KOPT-K1 (cell line): ENCODE results near the gene PRR7.
A peak's percentile ranks its signal among the peaks of the same experiment; 100 is the strongest.

Experiments used
- H3K27ac ChIP-seq: fragments of 200-600 bp; sonication (generic); 2 replicates; pipeline ENCODE4 v1.5.1; 2016; ENCODE audit warnings: antibody characterized with exemption, mild to moderate bottlenecking, low read depth, low read length; ENCODE audit not compliant: poor library complexity, severe bottlenecking
- H3K36me3 ChIP-seq: fragments of 200-600 bp; sonication (generic); 2 replicates; pipeline ENCODE4 v1.5.1; 2017; ENCODE audit warnings: antibody characterized with exemption, mild to moderate bottlenecking, low read length, moderate library complexity; ENCODE audit not compliant: insufficient read depth
- H3K9me3 ChIP-seq: fragments of 200-600 bp; sonication (generic); 2 replicates; pipeline ENCODE4 v1.5.1; 2017; ENCODE audit warnings: antibody characterized with exemption, low read length, mild to moderate bottlenecking; ENCODE audit not compliant: insufficient read depth, poor library complexity, severe bottlenecking

The PRR7 gene

GRCh38 chr5:177430140-177430951 is 16.3 kb upstream of the PRR7 start:
- Histone ChIP-seq H3K27ac (peak overlapping the region; percentile 89), H3K9me3 (no peaks in the 10 kb centered on the region), H3K36me3 (peaks cover 51% of the 10 kb centered on the region)

GRCh38 chr5:177430972-177431316 is 15.7 kb upstream of the PRR7 start:
- H3K36me3 ChIP-seq: peaks cover 57% of the 10 kb centered on the region
- H3K27ac ChIP-seq: peak overlapping the region; percentile 89
- no peaks in the 10 kb centered on the region for H3K9me3 ChIP-seq

- Histone ChIP-seq H3K36me3 (peaks cover 63% of the 10 kb centered on the region), H3K9me3 (no peaks in the 10 kb centered on the region), H3K27ac (peak overlapping the region; percentile 89)
Measured at GRCh38 chr5:177431317-177432142, 15.1 kb upstream of the PRR7 start.

- Histone ChIP-seq H3K27ac (peak overlapping the region; percentile 89), H3K9me3 (no peaks in the 10 kb centered on the region), H3K36me3 (peaks cover 71% of the 10 kb centered on the region)
Measured at GRCh38 chr5:177432143-177432838, 14.3 kb upstream of the PRR7 start.

GRCh38 chr5:177432839-177433657 is 13.6 kb upstream of the PRR7 start:
- Histone ChIP-seq H3K36me3 (peaks cover 75% of the 10 kb centered on the region), H3K27ac (peak overlapping the region; percentile 89), H3K9me3 (no peaks in the 10 kb centered on the region)

DNA sequence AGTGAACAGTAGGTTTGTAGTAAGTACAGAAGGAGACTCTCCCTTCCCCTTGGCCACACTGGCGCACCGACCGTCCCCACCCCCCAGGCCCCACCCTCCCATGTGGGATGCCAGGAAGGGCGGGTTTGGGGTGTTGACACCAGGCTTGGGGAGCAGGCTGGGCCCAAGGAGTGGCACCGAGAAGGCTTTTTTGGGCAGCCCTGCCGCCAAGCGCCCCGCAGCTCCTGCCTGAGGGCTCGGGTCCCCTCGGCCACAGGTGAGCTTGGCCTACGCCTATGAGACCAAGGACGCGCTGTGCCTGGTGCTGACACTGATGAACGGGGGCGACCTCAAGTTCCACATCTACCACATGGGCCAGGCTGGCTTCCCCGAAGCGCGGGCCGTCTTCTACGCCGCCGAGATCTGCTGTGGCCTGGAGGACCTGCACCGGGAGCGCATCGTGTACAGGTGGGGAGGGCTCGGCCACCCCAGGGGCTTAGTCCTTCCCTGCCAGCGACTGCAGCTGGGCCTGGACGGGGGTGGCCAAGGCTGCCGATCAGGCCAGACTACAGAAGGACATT is 12.9 kb upstream of the PRR7 start:
- Histone ChIP-seq H3K36me3 (peaks cover 80% of the 10 kb centered on the region), H3K27ac (no peak overlapping the region), H3K9me3 (no peaks in the 10 kb centered on the region)

GRCh38 chr5:177434437-177434836 is 12.2 kb upstream of the PRR7 start:
- H3K9me3 ChIP-seq: no peaks in the 10 kb centered on the region
- peaks cover 87% of the 10 kb centered on the region for H3K36me3 ChIP-seq
- no peak overlapping the region for H3K27ac ChIP-seq

DNA sequence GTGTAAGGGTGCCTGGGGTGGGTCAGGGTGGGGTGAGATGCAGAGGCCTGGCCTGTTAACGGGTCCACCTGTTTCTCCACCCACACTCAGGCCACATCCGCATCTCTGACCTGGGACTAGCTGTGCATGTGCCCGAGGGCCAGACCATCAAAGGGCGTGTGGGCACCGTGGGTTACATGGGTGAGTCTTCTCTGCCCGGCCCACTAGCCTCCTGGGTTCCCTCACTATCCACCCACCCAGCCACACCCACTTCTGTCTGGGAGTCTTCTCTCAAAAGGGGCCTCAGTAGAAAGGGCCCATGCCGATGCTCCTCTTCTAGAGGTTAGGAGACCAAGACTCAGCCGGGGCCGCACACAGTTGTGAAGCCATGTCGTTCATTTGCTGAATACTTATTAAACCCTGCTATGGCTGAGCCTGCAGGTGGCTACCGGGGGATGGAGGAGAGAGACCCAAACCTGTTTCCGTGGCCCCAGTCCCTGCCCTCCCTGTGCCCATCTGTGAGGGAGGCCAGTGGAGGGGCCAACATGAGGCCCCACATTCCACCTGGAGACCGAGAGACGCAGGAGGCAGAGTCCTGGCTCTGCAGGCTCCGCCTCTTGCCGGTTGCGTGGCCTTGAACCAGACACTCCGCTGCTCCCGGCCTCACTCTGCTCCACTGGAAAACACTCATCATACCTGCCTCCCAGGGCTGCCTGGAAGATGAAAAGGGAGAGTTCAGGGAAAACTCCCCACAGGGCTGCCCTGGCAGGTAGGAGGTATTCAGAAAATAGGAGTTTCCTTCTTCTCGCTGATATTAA is 11.5 kb upstream of the PRR7 start:
- Histone ChIP-seq H3K27ac (no peak overlapping the region), H3K36me3 (peaks cover 88% of the 10 kb centered on the region), H3K9me3 (no peaks in the 10 kb centered on the region)

GRCh38 chr5:177435847-177436536 is 10.6 kb upstream of the PRR7 start:
- H3K9me3 ChIP-seq: no peaks in the 10 kb centered on the region
- no peak overlapping the region for H3K27ac ChIP-seq
- H3K36me3 ChIP-seq: peaks cover 90% of the 10 kb centered on the region

GRCh38 chr5:177437623-177438022 is 9.0 kb upstream of the PRR7 start:
- H3K9me3 ChIP-seq: no peaks in the 10 kb centered on the region
- H3K36me3 ChIP-seq: peaks cover 100% of the 10 kb centered on the region
- no peak overlapping the region for H3K27ac ChIP-seq

- Histone ChIP-seq H3K27ac (no peak overlapping the region), H3K9me3 (no peaks in the 10 kb centered on the region), H3K36me3 (peaks cover 100% of the 10 kb centered on the region)
Measured at GRCh38 chr5:177438468-177438867, 8.1 kb upstream of the PRR7 start.

DNA sequence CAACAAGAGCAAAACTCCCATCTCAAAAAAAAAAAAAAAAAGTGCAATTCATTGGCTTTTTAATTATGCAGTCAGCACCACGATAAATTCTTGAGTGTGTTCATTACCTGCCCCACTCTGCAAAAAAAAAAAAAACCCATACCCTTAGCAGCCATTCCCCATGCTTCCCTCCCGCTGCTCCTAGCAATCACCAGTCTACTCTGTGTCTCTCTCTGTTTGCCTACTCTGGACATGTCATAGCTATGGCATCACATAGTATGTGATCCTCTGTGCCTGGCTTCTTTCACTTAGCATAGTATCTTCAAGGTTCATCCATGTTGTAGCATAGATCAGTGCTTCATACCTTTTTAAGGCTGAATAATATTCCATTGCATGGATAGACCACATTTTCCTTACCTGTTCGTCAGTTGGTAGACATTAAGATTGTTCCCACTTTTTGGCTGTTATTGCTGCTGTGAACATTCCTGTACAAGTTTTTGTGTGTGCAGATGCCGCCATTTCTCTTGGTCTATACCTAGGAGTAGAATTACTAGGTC is 7.0 kb upstream of the PRR7 start:
- Histone ChIP-seq H3K27ac (no peak overlapping the region), H3K36me3 (peaks cover 92% of the 10 kb centered on the region), H3K9me3 (no peaks in the 10 kb centered on the region)
